Measurements from ENCODE around the gene LRIG2. TPM values are rescaled to one million over a fixed set of nuclear protein-coding genes. Genes with fewer than 3 reads are reported as not detected.

Gene LRIG2
- total and polyA plus RNA-seq, 3 experiments from 2014 or later = 7.7 to 8.2 (median 8.1) TPM

DNA sequence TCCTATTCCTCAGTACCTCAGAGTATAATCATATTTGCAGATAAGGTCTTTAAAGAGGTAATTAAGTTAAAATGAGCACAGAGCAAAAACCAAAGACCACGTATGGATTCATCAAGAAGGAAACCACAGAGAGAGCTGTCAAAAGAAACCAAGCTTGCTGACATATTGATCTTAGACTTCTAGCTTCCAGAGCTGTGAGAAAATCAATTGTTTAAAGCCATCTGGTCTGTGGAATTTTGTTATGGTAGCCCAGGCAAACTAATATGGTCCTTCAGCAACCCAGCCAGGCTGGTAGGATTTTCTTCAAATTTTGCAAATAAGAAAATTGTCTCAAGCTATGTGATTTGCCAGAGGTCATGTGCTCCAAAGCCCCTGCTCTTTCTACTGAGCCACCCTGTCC is 62.5 kb downstream of the LRIG2 start:
- Mint-ChIP-seq H3K36me3 (peaks cover 0 to 5% (median 1%) of the 10 kb centered on the region in 3 donors), H3K9me3 (no peaks in the 10 kb centered on the region), H3K4me3 (no peak overlapping the region), H3K27me3 (no peaks in the 10 kb centered on the region), H3K4me1 (peaks cover 10 to 17% (median 13%) of the 10 kb centered on the region in 3 donors), H3K27ac (no peak overlapping the region)
- Histone ChIP-seq H3K27me3 (ENCODE audit: insufficient read depth, low read length, poor library complexity, severe bottlenecking) (no peaks in the 10 kb centered on the region), H3K4me3 (ENCODE audit: low read length) (no peak overlapping the region), H3K36me3 (ENCODE audit: insufficient read depth, low read length) (no peaks in the 10 kb centered on the region), H3K9me3 (ENCODE audit: low read length) (no peaks in the 10 kb centered on the region), H3K4me1 (ENCODE audit: insufficient read depth, low read length) (no peaks in the 10 kb centered on the region), H3K27ac (ENCODE audit: low read depth, low read length) (no peak overlapping the region)
- ChIA-PET POLR2A (no interaction called here), CTCF (no interaction called here)
- DNase-seq = no peak

DNA sequence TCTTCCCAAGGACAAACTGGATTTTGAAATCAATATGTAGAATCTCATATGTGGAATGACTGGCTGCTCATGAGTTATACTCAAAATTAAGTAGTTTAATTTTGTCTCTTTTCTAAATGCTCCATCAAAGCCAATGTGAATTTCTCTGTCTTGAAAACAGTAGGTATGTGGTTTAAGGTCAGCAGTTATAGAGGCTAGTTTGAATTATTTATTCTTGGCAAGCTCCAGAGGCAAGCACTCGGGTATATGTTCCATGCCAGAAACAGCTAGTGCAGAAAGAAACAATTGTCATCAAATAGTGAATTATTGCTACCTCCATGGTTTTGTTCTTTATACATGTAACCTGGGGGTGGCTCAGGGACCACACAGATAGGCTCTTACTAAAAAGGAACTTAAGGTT is 63.5 kb downstream of the LRIG2 start:
- no peaks in the 10 kb centered on the region for H3K4me1 ChIP-seq (ENCODE audit: insufficient read depth, low read length)
- Mint-ChIP-seq H3K36me3 (peaks cover 0 to 5% (median under 1%) of the 10 kb centered on the region in 3 donors), H3K4me1 (peaks cover 7 to 17% (median 13%) of the 10 kb centered on the region in 3 donors), H3K9me3 (no peaks in the 10 kb centered on the region), H3K27me3 (no peaks in the 10 kb centered on the region), H3K4me3 (no peak overlapping the region), H3K27ac (no peak overlapping the region)
- H3K36me3 ChIP-seq (ENCODE audit: insufficient read depth, low read length) = no peaks in the 10 kb centered on the region
- ChIA-PET CTCF (no interaction called here), POLR2A (no interaction called here)
- no peak for DNase-seq
- no peaks in the 10 kb centered on the region for H3K9me3 ChIP-seq (ENCODE audit: low read length)
- no peaks in the 10 kb centered on the region for H3K27me3 ChIP-seq (ENCODE audit: insufficient read depth, low read length, poor library complexity, severe bottlenecking)
- no peak overlapping the region for H3K4me3 ChIP-seq (ENCODE audit: low read length)
- no peak overlapping the region for H3K27ac ChIP-seq (ENCODE audit: low read depth, low read length)

DNA sequence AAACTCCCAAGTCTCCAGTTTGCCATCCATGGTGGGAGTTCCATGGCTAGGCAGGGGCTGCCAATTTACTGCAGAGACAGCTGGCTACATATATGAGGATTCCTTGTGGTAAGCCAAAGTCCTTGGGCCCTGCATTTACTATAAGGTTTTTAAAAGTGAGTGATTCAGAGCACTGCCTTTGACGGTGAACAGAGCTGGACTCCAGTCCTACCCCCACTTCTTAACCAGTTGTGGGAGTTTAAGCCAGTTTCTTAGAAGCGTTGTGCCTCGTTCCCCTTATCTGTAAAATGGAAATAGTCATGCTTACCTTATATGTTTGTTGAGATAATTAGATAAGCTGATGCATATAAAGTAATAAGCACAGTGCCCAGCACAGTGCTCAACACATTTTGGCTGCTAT is 64.6 kb downstream of the LRIG2 start:
- peak overlapping the region in 1 of 8 donors; percentile 52 for H3K27ac Mint-ChIP-seq
- DNase-seq = no peak
- Histone ChIP-seq H3K9me3 (ENCODE audit: low read length) (no peaks in the 10 kb centered on the region), H3K36me3 (ENCODE audit: insufficient read depth, low read length) (no peaks in the 10 kb centered on the region), H3K4me1 (ENCODE audit: insufficient read depth, low read length) (no peaks in the 10 kb centered on the region), H3K4me3 (ENCODE audit: low read length) (no peak overlapping the region), H3K27me3 (ENCODE audit: insufficient read depth, low read length, poor library complexity, severe bottlenecking) (no peaks in the 10 kb centered on the region), H3K27ac (ENCODE audit: low read depth, low read length) (no peak overlapping the region)
- H3K4me1 Mint-ChIP-seq = peaks cover 4 to 11% (median 9%) of the 10 kb centered on the region in 3 donors
- POLR2A ChIA-PET = no interaction called here
- CTCF ChIA-PET = interaction anchor here (1.0 kb wide), 1 partner anchor 11 kb away, joined by 5 read pairs; no protein-coding TSS in a partner anchor
- no peak overlapping the region for H3K4me3 Mint-ChIP-seq
- no peaks in the 10 kb centered on the region for H3K27me3 Mint-ChIP-seq
- H3K36me3 Mint-ChIP-seq = peaks cover 0 to 5% (median 0%) of the 10 kb centered on the region in 3 donors
- H3K9me3 Mint-ChIP-seq = no peaks in the 10 kb centered on the region

DNA sequence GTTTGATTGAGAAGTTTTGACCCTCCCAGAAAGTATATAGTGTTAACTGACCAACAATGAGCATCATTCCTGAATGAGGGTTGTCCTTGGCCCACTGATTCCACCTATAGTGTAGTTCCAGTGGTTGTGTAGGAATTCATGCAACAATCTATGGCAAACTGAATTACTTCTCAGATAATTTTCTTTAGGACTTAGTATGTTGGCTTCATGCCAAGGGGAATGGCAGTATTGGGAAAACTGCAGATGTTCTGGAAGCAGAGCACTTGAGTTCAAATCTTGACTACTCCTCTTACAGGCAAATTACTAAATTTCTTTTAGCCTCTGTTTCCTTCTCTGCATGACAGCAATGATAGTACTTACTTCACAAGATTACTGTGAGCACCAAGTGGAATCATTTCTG is 65.8 kb downstream of the LRIG2 start:
- Histone ChIP-seq H3K27me3 (ENCODE audit: insufficient read depth, low read length, poor library complexity, severe bottlenecking) (no peaks in the 10 kb centered on the region), H3K4me3 (ENCODE audit: low read length) (no peak overlapping the region), H3K4me1 (ENCODE audit: insufficient read depth, low read length) (no peaks in the 10 kb centered on the region), H3K36me3 (ENCODE audit: insufficient read depth, low read length) (no peaks in the 10 kb centered on the region), H3K9me3 (ENCODE audit: low read length) (no peaks in the 10 kb centered on the region), H3K27ac (ENCODE audit: low read depth, low read length) (no peak overlapping the region)
- no peak for DNase-seq
- CTCF ChIA-PET = interaction anchor here (1.0 to 1.3 kb wide), 2 partner anchors 9 to 14 kb away, joined by 3 to 5 read pairs; no protein-coding TSS in a partner anchor
- no peak overlapping the region for H3K4me3 Mint-ChIP-seq
- no peak overlapping the region for H3K27ac Mint-ChIP-seq
- POLR2A ChIA-PET = no interaction called here
- no peaks in the 10 kb centered on the region for H3K27me3 Mint-ChIP-seq
- H3K9me3 Mint-ChIP-seq = no peaks in the 10 kb centered on the region
- peaks cover 0 to 14% (median 8%) of the 10 kb centered on the region in 3 donors for H3K4me1 Mint-ChIP-seq
- peaks cover 0 to 5% (median 0%) of the 10 kb centered on the region in 3 donors for H3K36me3 Mint-ChIP-seq

DNA sequence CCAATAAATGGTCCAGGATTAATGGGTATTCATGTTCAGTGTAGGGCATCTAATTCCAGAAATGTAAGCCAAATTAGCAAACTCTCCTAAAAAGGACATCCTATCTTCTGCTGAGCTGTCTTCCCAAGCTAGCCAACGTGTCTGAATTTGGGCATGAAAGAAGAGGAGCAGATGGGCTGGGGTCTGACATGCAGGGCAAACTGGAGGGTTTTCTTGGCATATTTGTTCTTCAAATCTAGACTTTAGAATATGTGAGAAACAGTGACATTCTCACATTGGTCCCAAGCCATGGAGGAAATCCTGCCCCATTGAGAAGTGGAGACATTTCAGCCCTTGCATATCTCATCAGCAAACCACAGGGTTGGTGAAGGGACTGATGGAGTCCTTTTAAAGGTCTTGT is 67.2 kb downstream of the LRIG2 start:
- peaks cover 0 to 14% (median 8%) of the 10 kb centered on the region in 3 donors for H3K4me1 Mint-ChIP-seq
- no peak for DNase-seq
- CTCF ChIA-PET = interaction anchor here (0.9 to 1.3 kb wide), 4 partner anchors 15 to 538 kb away, joined by 3 to 5 read pairs (median 4); no protein-coding TSS in a partner anchor
- no peaks in the 10 kb centered on the region for H3K36me3 Mint-ChIP-seq
- no peaks in the 10 kb centered on the region for H3K27me3 ChIP-seq (ENCODE audit: insufficient read depth, low read length, poor library complexity, severe bottlenecking)
- peak overlapping the region in 2 of 8 donors; percentile 38 to 77 for H3K27ac Mint-ChIP-seq
- H3K4me3 ChIP-seq (ENCODE audit: low read length) = no peak overlapping the region
- H3K4me3 Mint-ChIP-seq = no peak overlapping the region
- no peaks in the 10 kb centered on the region for H3K9me3 ChIP-seq (ENCODE audit: low read length)
- H3K4me1 ChIP-seq (ENCODE audit: insufficient read depth, low read length) = no peaks in the 10 kb centered on the region
- POLR2A ChIA-PET = no interaction called here
- H3K27ac ChIP-seq (ENCODE audit: low read depth, low read length) = no peak overlapping the region
- H3K9me3 Mint-ChIP-seq = no peaks in the 10 kb centered on the region
- no peaks in the 10 kb centered on the region for H3K36me3 ChIP-seq (ENCODE audit: insufficient read depth, low read length)
- peaks cover 0 to 1% of the 10 kb centered on the region in 2 donors for H3K27me3 Mint-ChIP-seq

DNA sequence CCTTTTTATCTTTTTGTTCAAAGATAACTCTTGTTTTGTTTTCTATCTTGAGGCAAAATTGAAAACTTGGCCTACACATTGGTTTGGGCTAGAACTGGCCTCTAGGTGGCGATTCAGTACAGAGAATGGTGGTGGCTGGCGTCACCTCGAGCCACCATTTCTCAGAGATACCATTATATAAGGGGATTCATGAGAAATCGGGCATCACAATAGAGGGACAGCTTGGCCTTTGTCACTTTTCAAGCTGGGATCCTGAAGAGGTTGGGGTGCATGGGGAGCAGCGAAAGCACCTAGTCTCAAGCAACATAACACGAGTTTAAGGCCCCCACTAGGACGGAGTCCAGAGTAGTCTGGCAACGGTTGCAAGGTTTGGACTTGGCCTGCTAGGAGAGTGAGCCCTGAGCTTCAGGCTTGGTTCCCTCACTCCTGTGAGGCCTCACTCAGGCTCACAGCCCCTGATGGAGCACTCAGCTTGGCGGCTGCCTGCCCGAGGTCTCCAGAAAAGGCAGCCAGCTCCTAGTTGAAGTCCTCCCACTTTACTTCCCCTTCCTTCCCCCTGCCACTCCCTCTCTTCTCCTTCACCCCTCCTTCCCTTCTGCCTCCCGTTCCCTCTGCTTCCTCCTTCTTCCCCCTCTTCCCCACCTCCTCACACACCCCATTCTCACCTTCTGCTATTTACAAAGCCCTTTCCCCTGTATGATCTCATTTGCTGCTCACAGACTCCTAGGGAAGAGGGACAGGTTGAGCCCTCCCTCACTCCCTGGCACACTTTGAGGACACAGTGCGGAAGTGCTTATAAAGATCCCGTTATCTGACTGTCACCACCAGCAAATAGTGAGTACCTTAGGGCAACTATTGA is 67.8 kb downstream of the LRIG2 start:
- Mint-ChIP-seq H3K27me3 (peaks cover 0 to 1% of the 10 kb centered on the region in 2 donors), H3K36me3 (no peaks in the 10 kb centered on the region), H3K4me1 (peaks cover 0 to 14% (median 8%) of the 10 kb centered on the region in 3 donors), H3K4me3 (no peak overlapping the region), H3K27ac (peak overlapping the region in 2 of 8 donors; percentile 23 to 77), H3K9me3 (no peaks in the 10 kb centered on the region)
- H3K4me1 ChIP-seq (ENCODE audit: insufficient read depth, low read length) = no peaks in the 10 kb centered on the region
- ChIA-PET CTCF (interaction anchor here (0.9 to 3.0 kb wide), 2 partner anchors 313 to 538 kb away, joined by 5 to 10 read pairs; no protein-coding TSS in a partner anchor), POLR2A (no interaction called here)
- no peak overlapping the region for H3K4me3 ChIP-seq (ENCODE audit: low read length)
- no peaks in the 10 kb centered on the region for H3K36me3 ChIP-seq (ENCODE audit: insufficient read depth, low read length)
- H3K9me3 ChIP-seq (ENCODE audit: low read length) = no peaks in the 10 kb centered on the region
- peak; percentile 6 to 54 (median 18) for DNase-seq
- H3K27me3 ChIP-seq (ENCODE audit: insufficient read depth, low read length, poor library complexity, severe bottlenecking) = no peaks in the 10 kb centered on the region
- H3K27ac ChIP-seq (ENCODE audit: low read depth, low read length) = peak overlapping the region; percentile 15

DNA sequence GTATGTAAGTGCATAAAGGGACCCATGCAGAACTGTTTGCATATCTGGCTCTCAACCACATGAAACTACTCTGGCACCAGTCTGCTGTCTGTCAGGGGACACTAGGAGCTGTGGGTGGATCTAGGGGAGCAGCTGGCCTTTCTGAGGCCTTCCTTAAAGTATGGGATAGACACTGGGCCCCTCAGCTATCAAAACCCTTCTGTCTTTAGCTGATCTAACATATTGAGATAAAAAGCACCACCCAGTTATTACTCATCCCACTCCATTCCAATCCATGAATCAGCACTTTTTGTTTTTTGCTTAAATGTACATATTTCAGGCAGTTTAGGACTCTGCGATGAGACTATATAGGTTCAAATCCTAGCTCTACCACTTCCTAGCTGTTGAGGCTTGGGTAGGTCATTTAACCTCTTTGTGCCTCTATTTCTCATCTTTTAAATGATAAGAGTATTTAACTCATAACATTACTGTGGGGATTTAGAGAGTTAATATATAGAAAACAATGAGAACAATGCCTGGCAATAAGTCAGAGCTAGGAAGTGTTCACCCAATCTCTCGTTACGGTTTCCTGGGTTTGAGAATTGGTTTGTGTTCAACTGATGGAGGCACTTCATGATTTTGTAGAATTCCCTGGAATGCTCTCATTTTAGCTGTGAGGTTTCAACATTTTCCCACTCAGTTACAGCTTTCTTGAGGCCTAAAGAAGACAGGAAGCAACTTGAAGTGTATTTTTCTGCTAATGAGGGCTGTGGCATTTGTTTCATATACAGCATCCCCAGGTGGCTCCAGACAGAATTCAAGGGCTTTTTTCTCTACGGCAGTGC is 68.9 kb downstream of the LRIG2 start:
- no peak overlapping the region for H3K27ac Mint-ChIP-seq
- CTCF ChIA-PET = interaction anchor here (0.6 to 3.0 kb wide), 3 partner anchors 249 to 1141 kb away, joined by 3 to 10 read pairs (median 4); no protein-coding TSS in a partner anchor
- no peak overlapping the region for H3K4me3 ChIP-seq (ENCODE audit: low read length)
- no peaks in the 10 kb centered on the region for H3K36me3 Mint-ChIP-seq
- H3K36me3 ChIP-seq (ENCODE audit: insufficient read depth, low read length) = no peaks in the 10 kb centered on the region
- peaks cover 1 to 23% (median 16%) of the 10 kb centered on the region in 3 donors for H3K4me1 Mint-ChIP-seq
- peak overlapping the region; percentile 15 for H3K27ac ChIP-seq (ENCODE audit: low read depth, low read length)
- DNase-seq = no peak
- no peak overlapping the region for H3K4me3 Mint-ChIP-seq
- H3K9me3 Mint-ChIP-seq = no peaks in the 10 kb centered on the region
- H3K27me3 Mint-ChIP-seq = peaks cover 0 to 1% of the 10 kb centered on the region in 2 donors
- H3K9me3 ChIP-seq (ENCODE audit: low read length) = no peaks in the 10 kb centered on the region
- peaks cover 6% of the 10 kb centered on the region for H3K4me1 ChIP-seq (ENCODE audit: insufficient read depth, low read length)
- H3K27me3 ChIP-seq (ENCODE audit: insufficient read depth, low read length, poor library complexity, severe bottlenecking) = no peaks in the 10 kb centered on the region
- POLR2A ChIA-PET = no interaction called here

Measured in CD8-positive, alpha-beta memory T cell (primary cell).